ENCODE results near the gene TP53AIP1. TPM values are rescaled to one million over a fixed set of nuclear protein-coding genes. Genes with fewer than 3 reads are reported as not detected.

TP53AIP1 gene
- total and polyA plus RNA-seq, 12 donors = 0.01 TPM; not detected in 11

DNA sequence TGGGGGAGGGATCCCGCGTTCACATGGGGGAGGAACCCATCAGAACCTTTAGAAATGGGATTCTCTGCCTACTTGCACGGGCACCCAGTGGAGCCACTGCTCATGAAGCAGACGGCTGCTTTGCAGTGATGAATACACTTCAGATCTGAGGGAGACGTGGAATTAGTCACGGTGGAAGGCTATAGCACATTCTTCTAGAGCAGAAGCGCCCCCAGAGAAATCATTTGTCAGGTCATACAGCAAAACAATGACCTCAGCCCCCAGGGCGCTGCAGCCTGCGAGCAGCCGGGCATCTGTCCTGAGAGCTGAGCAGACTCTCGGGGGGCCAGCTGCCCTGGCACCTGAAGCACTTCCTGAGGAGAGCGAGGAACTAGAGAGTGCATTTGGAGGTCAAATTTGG is 12.7 kb downstream of the TP53AIP1 start:
- Histone ChIP-seq H3K4me3 (no peak overlapping the region), H3K36me3 (no peaks in the 10 kb centered on the region), H3K27me3 (peaks cover 0 to 11% (median 5%) of the 10 kb centered on the region in 7 donors), H3K4me1 (peaks cover 0 to 4% (median 0%) of the 10 kb centered on the region in 9 donors), H3K27ac (no peak overlapping the region), H3K9me3 (no peaks in the 10 kb centered on the region)
- TF ChIP-seq, protein P1, sequence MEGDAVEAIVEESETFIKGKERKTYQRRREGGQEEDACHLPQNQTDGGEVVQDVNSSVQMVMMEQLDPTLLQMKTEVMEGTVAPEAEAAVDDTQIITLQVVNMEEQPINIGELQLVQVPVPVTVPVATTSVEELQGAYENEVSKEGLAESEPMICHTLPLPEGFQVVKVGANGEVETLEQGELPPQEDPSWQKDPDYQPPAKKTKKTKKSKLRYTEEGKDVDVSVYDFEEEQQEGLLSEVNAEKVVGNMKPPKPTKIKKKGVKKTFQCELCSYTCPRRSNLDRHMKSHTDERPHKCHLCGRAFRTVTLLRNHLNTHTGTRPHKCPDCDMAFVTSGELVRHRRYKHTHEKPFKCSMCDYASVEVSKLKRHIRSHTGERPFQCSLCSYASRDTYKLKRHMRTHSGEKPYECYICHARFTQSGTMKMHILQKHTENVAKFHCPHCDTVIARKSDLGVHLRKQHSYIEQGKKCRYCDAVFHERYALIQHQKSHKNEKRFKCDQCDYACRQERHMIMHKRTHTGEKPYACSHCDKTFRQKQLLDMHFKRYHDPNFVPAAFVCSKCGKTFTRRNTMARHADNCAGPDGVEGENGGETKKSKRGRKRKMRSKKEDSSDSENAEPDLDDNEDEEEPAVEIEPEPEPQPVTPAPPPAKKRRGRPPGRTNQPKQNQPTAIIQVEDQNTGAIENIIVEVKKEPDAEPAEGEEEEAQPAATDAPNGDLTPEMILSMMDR (IDR thresholded peaks at IDR 0.05) = no peak
- 51 to 56% methylated on average over 12 of the region's 12 CpGs for WGBS, 2 donors
- no peak for DNase-seq
- intact Hi-C loops (cut with DNase I) = no loop called here
- no peak for ATAC-seq

DNA sequence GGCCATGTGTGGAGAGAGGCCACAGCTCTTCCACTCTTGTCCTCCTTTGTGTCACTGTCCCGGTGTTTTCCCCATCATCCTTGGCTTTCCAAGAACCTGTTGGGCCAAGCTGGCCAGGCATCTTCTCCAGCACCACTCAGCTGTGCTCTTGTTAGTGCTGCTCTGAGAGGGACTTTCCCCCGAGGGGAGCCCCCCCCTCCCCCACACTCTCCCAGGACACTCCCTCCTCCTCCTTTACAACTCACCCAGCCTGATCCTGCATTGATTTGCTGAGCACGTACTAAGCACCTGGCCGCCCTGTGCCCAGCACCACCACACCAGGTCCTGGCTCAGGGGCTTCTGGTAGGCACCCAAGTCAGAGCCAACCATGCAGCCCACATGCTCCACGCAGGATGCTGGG is 13.2 kb downstream of the TP53AIP1 start:
- Histone ChIP-seq H3K27me3 (peaks cover 0 to 11% (median 5%) of the 10 kb centered on the region in 7 donors), H3K4me3 (no peak overlapping the region), H3K36me3 (no peaks in the 10 kb centered on the region), H3K27ac (no peak overlapping the region), H3K9me3 (no peaks in the 10 kb centered on the region), H3K4me1 (peaks cover 0 to 4% (median 0%) of the 10 kb centered on the region in 9 donors)
- no peak for DNase-seq
- ATAC-seq = no peak
- 75 to 86% methylated on average over 5 of the region's 5 CpGs for WGBS, 2 donors
- TF ChIP-seq, protein P1 (IDR thresholded peaks at IDR 0.05) = no peak
- intact Hi-C loops (cut with DNase I) = no loop called here

DNA sequence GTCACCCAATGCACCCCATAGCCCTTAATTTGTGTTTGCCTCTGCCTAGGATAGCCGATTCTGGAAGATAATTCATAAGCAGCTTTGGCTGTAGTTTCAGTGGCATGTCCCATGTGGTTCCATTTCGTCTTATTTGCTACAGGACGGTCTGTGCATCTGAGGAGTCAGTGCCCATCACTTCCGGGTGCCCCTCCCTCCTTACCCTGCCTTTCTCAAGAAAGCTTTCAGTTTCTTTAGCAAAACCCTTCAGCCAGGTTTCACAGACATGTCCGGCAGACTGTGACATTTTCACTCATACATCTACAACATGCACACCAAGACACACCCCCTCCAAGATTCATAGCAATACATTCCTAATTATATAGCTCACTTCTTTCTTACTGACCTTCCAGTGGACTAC is 14.3 kb downstream of the TP53AIP1 start:
- no peak overlapping the region for H3K27ac ChIP-seq
- H3K36me3 ChIP-seq = no peaks in the 10 kb centered on the region
- no peaks in the 10 kb centered on the region for H3K9me3 ChIP-seq
- ATAC-seq (no peak), DNase-seq (no peak)
- peaks cover 0 to 4% (median 0%) of the 10 kb centered on the region in 9 donors for H3K4me1 ChIP-seq
- 71 to 84% methylated on average over 5 of the region's 5 CpGs for WGBS, 2 donors
- intact Hi-C loops (cut with DNase I) = no loop called here
- peaks cover 0 to 11% (median 5%) of the 10 kb centered on the region in 7 donors for H3K27me3 ChIP-seq
- no peak overlapping the region for H3K4me3 ChIP-seq
- TF ChIP-seq, protein P1 (IDR thresholded peaks at IDR 0.05) = no peak

DNA sequence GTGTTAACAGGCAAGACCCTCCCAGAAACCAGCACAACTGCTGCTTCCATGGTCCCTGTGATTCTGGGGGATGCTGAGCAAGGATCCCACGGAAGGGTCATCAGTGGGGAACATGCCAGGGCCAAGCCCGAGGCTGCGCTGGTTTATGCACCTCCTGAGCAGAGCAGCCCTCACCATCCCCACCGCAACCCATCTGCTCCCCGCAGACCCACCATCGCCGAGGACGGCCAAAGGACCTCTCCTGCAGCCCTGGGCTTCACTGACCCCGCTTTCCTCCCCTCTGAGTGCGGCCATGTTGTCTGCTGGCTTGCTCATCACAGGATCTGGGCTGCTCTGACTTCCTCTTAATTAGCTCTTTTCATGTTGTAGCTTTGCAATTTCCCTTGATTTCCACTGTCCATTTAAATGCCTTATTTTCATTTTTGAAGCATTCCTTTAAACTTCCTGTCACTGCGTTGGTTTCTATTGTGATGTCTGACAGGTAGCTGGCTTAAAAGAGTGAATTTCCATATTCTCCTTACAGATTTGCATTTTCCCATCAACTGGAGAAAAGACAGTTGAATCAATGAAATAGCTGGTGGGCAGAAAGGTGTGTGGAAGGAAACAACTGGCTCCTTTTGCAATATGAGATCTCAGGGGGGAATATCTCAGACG is 14.9 kb downstream of the TP53AIP1 start:
- Histone ChIP-seq H3K4me3 (no peak overlapping the region), H3K4me1 (peaks cover 0 to 4% (median 0%) of the 10 kb centered on the region in 9 donors), H3K36me3 (no peaks in the 10 kb centered on the region), H3K27me3 (peaks cover 0 to 11% (median 5%) of the 10 kb centered on the region in 7 donors), H3K9me3 (no peaks in the 10 kb centered on the region), H3K27ac (no peak overlapping the region)
- intact Hi-C loops (cut with DNase I) = no loop called here
- TF ChIP-seq, protein P1 (IDR thresholded peaks at IDR 0.05) = no peak
- WGBS, 2 donors = 73 to 86% methylated on average over 12 of the region's 12 CpGs
- ATAC-seq (no peak), DNase-seq (no peak)
